ENCODE data around the gene CEP250. TPM values are rescaled to one million over a fixed set of nuclear protein-coding genes. Genes with fewer than 3 reads are reported as not detected.

The CEP250 gene
- polyA plus RNA-seq, 1 experiment, result 7.9 TPM

- DNase-seq (ENCODE audit: low read depth), result no peak
- Histone ChIP-seq H3K36me3 (ENCODE audit: control insufficient read depth, insufficient read depth, low read length) (peaks cover 9% of the 10 kb centered on the region), H3K4me3 (ENCODE audit: low read depth, low read length) (no peak overlapping the region), H3K27me3 (ENCODE audit: control insufficient read depth, insufficient read depth, low read length) (no peaks in the 10 kb centered on the region)
- CTCF ChIA-PET, result interaction anchor here (0.9 to 6.0 kb wide), 4 partner anchors 9 to 154 kb away, joined by 3 to 55 read pairs (median 7); no protein-coding TSS in a partner anchor
- TF ChIP-seq CTCF (IDR thresholded peaks at IDR 0.05; ENCODE audit: insufficient read depth, low read depth, low read length), result no peak
- POLR2A ChIA-PET, result no interaction called here
Measured at GRCh38 chr20:35458388-35458787, 3.0 kb downstream of the CEP250 start.

- Histone ChIP-seq H3K36me3 (ENCODE audit: control insufficient read depth, insufficient read depth, low read length) (peaks cover 10% of the 10 kb centered on the region), H3K4me3 (ENCODE audit: low read depth, low read length) (no peak overlapping the region), H3K27me3 (ENCODE audit: control insufficient read depth, insufficient read depth, low read length) (no peaks in the 10 kb centered on the region)
- DNase-seq (ENCODE audit: low read depth), result no peak
- ChIA-PET CTCF (interaction anchor here (1.3 to 3.0 kb wide), 3 partner anchors 8 to 158 kb away, joined by 3 to 10 read pairs (median 3); no protein-coding TSS in a partner anchor), POLR2A (no interaction called here)
- no peak for TF ChIP-seq CTCF (IDR thresholded peaks at IDR 0.05; ENCODE audit: insufficient read depth, low read depth, low read length)
Measured at GRCh38 chr20:35461620-35462019, 6.2 kb downstream of the CEP250 start.

- no peak for TF ChIP-seq CTCF (IDR thresholded peaks at IDR 0.05; ENCODE audit: insufficient read depth, low read depth, low read length)
- ChIA-PET POLR2A (no interaction called here), CTCF (interaction anchor here (1.3 to 5.8 kb wide), 6 partner anchors 15 to 159 kb away, joined by 3 to 24 read pairs (median 4); no protein-coding TSS in a partner anchor)
- Histone ChIP-seq H3K36me3 (ENCODE audit: control insufficient read depth, insufficient read depth, low read length) (peaks cover 10% of the 10 kb centered on the region), H3K27me3 (ENCODE audit: control insufficient read depth, insufficient read depth, low read length) (no peaks in the 10 kb centered on the region), H3K4me3 (ENCODE audit: low read depth, low read length) (no peak overlapping the region)
- DNase-seq (ENCODE audit: low read depth), result no peak
Measured at GRCh38 chr20:35462351-35462750, 7.0 kb downstream of the CEP250 start.

GRCh38 chr20:35463455-35464300 is 8.3 kb downstream of the CEP250 start:
- ChIA-PET POLR2A (no interaction called here), CTCF (interaction anchor here (0.7 to 5.8 kb wide), 19 partner anchors 8 to 420 kb away, joined by 3 to 24 read pairs (median 3); partner anchors contain the start of genes CEP250, EIF6 and MMP24OS)
- Histone ChIP-seq H3K27me3 (ENCODE audit: control insufficient read depth, insufficient read depth, low read length) (no peaks in the 10 kb centered on the region), H3K4me3 (ENCODE audit: low read depth, low read length) (no peak overlapping the region), H3K36me3 (ENCODE audit: control insufficient read depth, insufficient read depth, low read length) (peaks cover 10% of the 10 kb centered on the region)
- TF ChIP-seq CTCF (IDR thresholded peaks at IDR 0.05; ENCODE audit: insufficient read depth, low read depth, low read length), result peak; percentile 75
- DNase-seq (ENCODE audit: low read depth), result no peak

- TF ChIP-seq CTCF (IDR thresholded peaks at IDR 0.05; ENCODE audit: insufficient read depth, low read depth, low read length), result no peak
- CTCF ChIA-PET, result interaction anchor here (1.0 to 5.8 kb wide), 4 partner anchors 10 to 135 kb away, joined by 4 to 24 read pairs (median 5); partner anchors contain the start of gene CEP250
- Histone ChIP-seq H3K36me3 (ENCODE audit: control insufficient read depth, insufficient read depth, low read length) (peaks cover 9% of the 10 kb centered on the region), H3K27me3 (ENCODE audit: control insufficient read depth, insufficient read depth, low read length) (no peaks in the 10 kb centered on the region), H3K4me3 (ENCODE audit: low read depth, low read length) (no peak overlapping the region)
- POLR2A ChIA-PET, result no interaction called here
- no peak for DNase-seq (ENCODE audit: low read depth)
Measured at GRCh38 chr20:35465976-35466375, 10.6 kb downstream of the CEP250 start.
